Trophoblast cell (in vitro differentiated cells and primary cell): ENCODE results near the gene CCL2.

ENCODE experiments used
- DNase-seq, 2 donors: peaks; one replicate each; pipeline ENCODE4 v3.0.0-alpha.2; 2016
- H2AFZ ChIP-seq: 2 replicates; pipeline ENCODE4 v1.6.1; 2013; ENCODE audit warnings: low read length, moderate library complexity, mild to moderate bottlenecking; ENCODE audit not compliant: insufficient read depth, poor library complexity
- H2AK5ac ChIP-seq: 2 replicates; pipeline ENCODE4 v1.6.1; 2013; ENCODE audit warnings: mild to moderate bottlenecking, low read length
- H2BK120ac ChIP-seq: 2 replicates; pipeline ENCODE4 v1.6.1; 2013; ENCODE audit warnings: low read length, mild to moderate bottlenecking, moderate library complexity; ENCODE audit not compliant: insufficient read depth, poor library complexity
- H2BK12ac ChIP-seq: 2 replicates; pipeline ENCODE4 v1.6.1; 2013; ENCODE audit warnings: mild to moderate bottlenecking, low read length, moderate library complexity
- H2BK5ac ChIP-seq: 2 replicates; pipeline ENCODE4 v1.6.1; 2013; ENCODE audit warnings: low read length, low read depth, moderate library complexity, mild to moderate bottlenecking; ENCODE audit not compliant: poor library complexity
- H3K14ac ChIP-seq: 2 replicates; pipeline ENCODE4 v1.6.1; 2013; ENCODE audit warnings: mild to moderate bottlenecking, low read length
- H3K18ac ChIP-seq: 2 replicates; pipeline ENCODE4 v1.6.1; 2013; ENCODE audit warnings: mild to moderate bottlenecking, low read length
- H3K23ac ChIP-seq: 2 replicates; pipeline ENCODE4 v1.6.1; 2013; ENCODE audit warnings: low read length
- H3K27ac ChIP-seq: 2 replicates; pipeline ENCODE4 v1.5.1; 2013; ENCODE audit warnings: low read depth, mild to moderate bottlenecking, inconsistent platforms, low read length, moderate library complexity
- H3K27me3 ChIP-seq: 2 replicates; pipeline ENCODE4 v1.6.1; 2013; ENCODE audit warnings: inconsistent platforms, mild to moderate bottlenecking, low read length, moderate library complexity; ENCODE audit not compliant: insufficient read depth
- H3K36me3 ChIP-seq, 2 experiments: 1 replicate in 1 of 2; 2 replicates in 1 of 2; pipeline ENCODE4 v1.6.1; 2013; ENCODE audit warnings: low read length in 2 of 2, mild to moderate bottlenecking in 2 of 2, moderate library complexity in 1 of 2; ENCODE audit not compliant: insufficient read depth in 2 of 2, control insufficient read depth in 1 of 2
- H3K4ac ChIP-seq: 2 replicates; pipeline ENCODE4 v1.6.1; 2013; ENCODE audit warnings: low read depth, mild to moderate bottlenecking, low read length, moderate library complexity
- H3K4me1 ChIP-seq, 2 experiments: 1 replicate in 1 of 2; 2 replicates in 1 of 2; pipeline ENCODE4 v1.6.1; 2013; ENCODE audit warnings: low read length in 2 of 2, mild to moderate bottlenecking in 2 of 2, moderate library complexity in 1 of 2; ENCODE audit not compliant: insufficient read depth in 2 of 2, control insufficient read depth in 1 of 2
- H3K4me2 ChIP-seq: 2 replicates; pipeline ENCODE4 v1.6.1; 2013; ENCODE audit warnings: inconsistent platforms, mild to moderate bottlenecking, low read length, moderate library complexity
- H3K4me3 ChIP-seq: 2 replicates; pipeline ENCODE4 v1.5.1; 2013; ENCODE audit warnings: mild to moderate bottlenecking, low read depth, low read length, inconsistent platforms
- H3K79me1 ChIP-seq: one replicate; pipeline ENCODE4 v1.6.1; 2013; ENCODE audit warnings: low read length
- H3K79me2 ChIP-seq: 2 replicates; pipeline ENCODE4 v1.6.1; 2013; ENCODE audit warnings: low read length, mild to moderate bottlenecking; ENCODE audit not compliant: control insufficient read depth, insufficient read depth, poor library complexity
- H3K9ac ChIP-seq: 2 replicates; pipeline ENCODE4 v1.6.1; 2013; ENCODE audit warnings: mild to moderate bottlenecking, low read length
- H3K9me3 ChIP-seq: 2 replicates; pipeline ENCODE4 v1.6.1; 2013; ENCODE audit warnings: low read depth, mild to moderate bottlenecking, control low read depth, inconsistent platforms, low read length; ENCODE audit not compliant: insufficient read depth
- H4K12ac ChIP-seq: 2 replicates; pipeline ENCODE4 v1.6.1; 2013; ENCODE audit warnings: low read depth, mild to moderate bottlenecking, low read length, moderate library complexity
- H4K8ac ChIP-seq: 2 replicates; pipeline ENCODE4 v1.6.1; 2013; ENCODE audit warnings: low read depth, mild to moderate bottlenecking, low read length, moderate library complexity
- H4K91ac ChIP-seq: one replicate; pipeline ENCODE4 v1.6.1; 2013; ENCODE audit warnings: low read depth, mild to moderate bottlenecking, low read length, moderate library complexity
- WGBS: extraction: QIAGEN DNeasy Blood & Tissue Kit; methylation state at CpG from one replicate; pipeline ENCODE4 v1.1.7; 2013; ENCODE audit warnings: missing lambda C conversion rate; ENCODE audit not compliant: insufficient read length, insufficient coverage; ENCODE audit errors: extremely low coverage; 5-methylcytosine and 5-hydroxymethylcytosine counted together

Gene CCL2

GRCh38 chr17:34305061-34305460, 50.0 kb downstream of the CCL2 start:
- Histone ChIP-seq H3K27ac (no peak overlapping the region), H3K36me3 (no peaks in the 10 kb centered on the region), H3K18ac (no peak overlapping the region), H3K79me1 (no peaks in the 10 kb centered on the region), H2AK5ac (no peak overlapping the region), H4K12ac (no peak overlapping the region), H2AFZ (no peak overlapping the region), H3K4me2 (no peak overlapping the region), H2BK5ac (no peak overlapping the region), H3K4ac (no peak overlapping the region), H2BK120ac (no peak overlapping the region), H3K4me3 (no peak overlapping the region), H3K4me1 (peaks cover 4 to 6% of the 10 kb centered on the region in 2 experiments), H3K9ac (no peak overlapping the region), H3K9me3 (no peaks in the 10 kb centered on the region), H4K91ac (no peak overlapping the region), H2BK12ac (no peak overlapping the region), H3K14ac (no peak overlapping the region), H3K27me3 (no peaks in the 10 kb centered on the region), H4K8ac (no peak overlapping the region), H3K23ac (no peak overlapping the region), H3K79me2 (no peaks in the 10 kb centered on the region)
- DNase-seq = no peak
- no CpG with 5 or more reads among the region's 4 CpGs for whole genome bisulfite sequencing

GRCh38 chr17:34305606-34306005, 50.5 kb downstream of the CCL2 start:
- Histone ChIP-seq H2AK5ac (no peak overlapping the region), H3K4me3 (no peak overlapping the region), H3K18ac (no peak overlapping the region), H3K9ac (no peak overlapping the region), H4K8ac (no peak overlapping the region), H2BK12ac (no peak overlapping the region), H3K79me2 (no peaks in the 10 kb centered on the region), H3K27me3 (no peaks in the 10 kb centered on the region), H3K9me3 (no peaks in the 10 kb centered on the region), H3K79me1 (no peaks in the 10 kb centered on the region), H4K91ac (no peak overlapping the region), H3K4me2 (no peak overlapping the region), H3K14ac (no peak overlapping the region), H3K4ac (no peak overlapping the region), H2BK120ac (no peak overlapping the region), H4K12ac (no peak overlapping the region), H2AFZ (no peak overlapping the region), H3K27ac (no peak overlapping the region), H3K36me3 (no peaks in the 10 kb centered on the region), H2BK5ac (no peak overlapping the region), H3K4me1 (peaks cover 4 to 5% of the 10 kb centered on the region in 2 experiments), H3K23ac (no peak overlapping the region)
- DNase-seq = no peak

GRCh38 chr17:34306466-34306865, 51.4 kb downstream of the CCL2 start:
- H3K36me3 ChIP-seq = no peaks in the 10 kb centered on the region
- no CpG with 5 or more reads among the region's 3 CpGs for WGBS
- no peak overlapping the region for H2AK5ac ChIP-seq
- no peak overlapping the region for H3K4me2 ChIP-seq
- no peaks in the 10 kb centered on the region for H3K79me2 ChIP-seq
- no peak overlapping the region for H4K91ac ChIP-seq
- H4K12ac ChIP-seq = no peak overlapping the region
- no peak overlapping the region for H3K9ac ChIP-seq
- H3K9me3 ChIP-seq = no peaks in the 10 kb centered on the region
- H3K4me3 ChIP-seq = no peak overlapping the region
- no peak overlapping the region for H3K27ac ChIP-seq
- H3K18ac ChIP-seq = no peak overlapping the region
- no peaks in the 10 kb centered on the region for H3K79me1 ChIP-seq
- no peaks in the 10 kb centered on the region for H3K27me3 ChIP-seq
- no peak overlapping the region for H3K14ac ChIP-seq
- no peak overlapping the region for H4K8ac ChIP-seq
- no peak overlapping the region for H3K4ac ChIP-seq
- H2BK120ac ChIP-seq = no peak overlapping the region
- no peak overlapping the region for H2BK12ac ChIP-seq
- DNase-seq = no peak
- no peak overlapping the region for H2AFZ ChIP-seq
- H3K23ac ChIP-seq = no peak overlapping the region
- no peak overlapping the region for H2BK5ac ChIP-seq
- H3K4me1 ChIP-seq = no peaks in the 10 kb centered on the region
